GM12865 (cell line): ENCODE measurements around the gene PLXDC2.

Source experiments
- DNase-seq: peaks from one replicate; pipeline ENCODE4 v3.0.0; 2010; ENCODE audit warnings: low read depth
- H3K4me3 ChIP-seq: 2 replicates; pipeline ENCODE4 v1.5.1; 2011; ENCODE audit warnings: mild to moderate bottlenecking, low read depth, low read length, control low read depth
- TF ChIP-seq, protein P1 (sequence below): IDR thresholded peaks from 2 replicates; pipeline ENCODE4 v1.5.1; 2011; ENCODE audit warnings: low read length, control low read depth, low read depth, inconsistent platforms; ENCODE audit not compliant: insufficient read depth; ENCODE audit errors: missing control alignments

PLXDC2 gene

DNA sequence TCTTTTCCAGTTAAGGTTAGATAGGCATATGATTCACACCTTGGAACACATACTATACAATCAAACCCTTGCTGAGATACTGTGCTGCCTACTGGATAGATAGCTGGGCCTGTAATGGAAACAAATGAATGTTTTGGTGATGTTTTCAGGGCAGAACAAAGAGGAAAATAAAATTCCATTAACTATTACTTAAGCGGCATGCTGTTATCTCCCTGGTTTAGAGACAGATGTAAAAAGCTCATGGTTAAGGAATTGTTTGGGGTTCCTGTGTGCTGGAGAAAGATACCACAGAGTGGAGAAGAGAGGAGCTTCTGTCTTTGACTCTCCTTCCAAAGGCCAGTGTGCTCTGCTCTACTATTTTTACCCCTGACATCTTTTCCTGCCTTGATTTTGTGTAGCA lies 341.1 kb downstream of the PLXDC2 start:
- DNase-seq: no peak
- TF ChIP-seq, protein P1, sequence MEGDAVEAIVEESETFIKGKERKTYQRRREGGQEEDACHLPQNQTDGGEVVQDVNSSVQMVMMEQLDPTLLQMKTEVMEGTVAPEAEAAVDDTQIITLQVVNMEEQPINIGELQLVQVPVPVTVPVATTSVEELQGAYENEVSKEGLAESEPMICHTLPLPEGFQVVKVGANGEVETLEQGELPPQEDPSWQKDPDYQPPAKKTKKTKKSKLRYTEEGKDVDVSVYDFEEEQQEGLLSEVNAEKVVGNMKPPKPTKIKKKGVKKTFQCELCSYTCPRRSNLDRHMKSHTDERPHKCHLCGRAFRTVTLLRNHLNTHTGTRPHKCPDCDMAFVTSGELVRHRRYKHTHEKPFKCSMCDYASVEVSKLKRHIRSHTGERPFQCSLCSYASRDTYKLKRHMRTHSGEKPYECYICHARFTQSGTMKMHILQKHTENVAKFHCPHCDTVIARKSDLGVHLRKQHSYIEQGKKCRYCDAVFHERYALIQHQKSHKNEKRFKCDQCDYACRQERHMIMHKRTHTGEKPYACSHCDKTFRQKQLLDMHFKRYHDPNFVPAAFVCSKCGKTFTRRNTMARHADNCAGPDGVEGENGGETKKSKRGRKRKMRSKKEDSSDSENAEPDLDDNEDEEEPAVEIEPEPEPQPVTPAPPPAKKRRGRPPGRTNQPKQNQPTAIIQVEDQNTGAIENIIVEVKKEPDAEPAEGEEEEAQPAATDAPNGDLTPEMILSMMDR: no peak
- no peak overlapping the region for H3K4me3 ChIP-seq

DNA sequence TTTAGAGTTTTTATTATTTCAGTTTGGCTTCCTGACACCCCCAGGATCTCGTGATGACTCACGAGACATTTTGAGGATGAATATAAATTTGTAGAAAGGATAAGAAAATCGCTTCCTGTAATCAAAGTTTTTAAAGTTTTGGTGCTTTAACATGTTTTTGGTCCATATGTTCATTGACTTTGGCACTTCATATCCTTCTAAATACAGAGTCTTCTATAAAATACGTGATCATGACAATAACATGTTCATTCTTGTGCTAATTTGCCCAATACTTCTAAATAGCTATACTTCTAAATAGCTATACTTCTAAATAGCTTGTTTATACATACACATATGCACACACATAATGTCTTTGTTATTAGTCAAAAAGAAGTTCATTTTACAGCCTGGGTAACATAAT lies 341.9 kb downstream of the PLXDC2 start:
- TF ChIP-seq, protein P1: no peak
- no peak overlapping the region for H3K4me3 ChIP-seq
- DNase-seq: no peak

DNA sequence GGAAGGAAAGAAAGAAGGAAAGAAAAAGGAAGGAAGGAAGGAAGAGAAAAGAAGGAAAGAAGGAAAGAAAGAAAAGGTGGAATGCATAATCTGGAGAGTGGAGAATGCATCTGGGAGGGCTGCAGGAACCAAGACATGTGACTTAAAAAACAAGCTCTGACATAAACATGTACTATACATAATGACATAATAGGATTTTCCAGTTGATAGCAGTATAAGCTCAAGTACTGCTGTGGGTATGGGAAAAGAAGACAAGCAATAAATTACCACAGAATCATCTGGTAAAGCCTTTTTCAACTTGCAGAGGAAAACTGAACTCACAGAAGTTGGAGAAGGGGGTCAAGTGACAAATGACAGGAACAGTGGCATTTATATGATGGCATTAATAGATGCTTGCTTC lies 345.9 kb downstream of the PLXDC2 start:
- H3K4me3 ChIP-seq: no peak overlapping the region
- TF ChIP-seq, protein P1: no peak
- DNase-seq: no peak

DNA sequence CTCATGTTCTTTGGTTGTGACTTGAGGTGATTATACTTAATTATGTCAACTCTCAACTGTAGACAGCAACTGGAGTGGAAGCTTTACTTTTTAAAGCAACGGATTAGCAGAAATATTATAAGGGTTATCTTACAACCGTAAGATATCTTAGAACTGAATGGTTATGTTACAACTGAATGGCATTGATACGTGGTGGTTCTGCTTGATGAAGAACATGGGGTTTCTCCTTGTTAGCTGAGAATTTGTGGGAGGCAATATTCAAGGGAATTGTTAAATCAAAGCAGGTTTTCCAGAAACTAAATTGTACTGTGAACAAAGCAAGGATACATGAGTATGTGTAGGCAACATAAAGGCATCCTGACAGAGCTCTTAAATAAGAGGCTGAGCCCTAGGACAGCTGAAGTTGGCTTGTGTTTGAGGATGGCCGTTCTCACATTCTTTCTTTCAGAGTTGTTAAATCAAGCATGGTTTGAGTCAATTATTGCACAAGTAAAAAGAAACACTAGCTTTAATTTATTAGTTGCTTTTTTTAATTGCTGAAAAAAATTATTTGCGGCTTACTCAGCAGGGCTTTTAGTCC lies 350.0 kb downstream of the PLXDC2 start:
- DNase-seq: no peak
- H3K4me3 ChIP-seq: no peak overlapping the region
- TF ChIP-seq, protein P1: no peak

DNA sequence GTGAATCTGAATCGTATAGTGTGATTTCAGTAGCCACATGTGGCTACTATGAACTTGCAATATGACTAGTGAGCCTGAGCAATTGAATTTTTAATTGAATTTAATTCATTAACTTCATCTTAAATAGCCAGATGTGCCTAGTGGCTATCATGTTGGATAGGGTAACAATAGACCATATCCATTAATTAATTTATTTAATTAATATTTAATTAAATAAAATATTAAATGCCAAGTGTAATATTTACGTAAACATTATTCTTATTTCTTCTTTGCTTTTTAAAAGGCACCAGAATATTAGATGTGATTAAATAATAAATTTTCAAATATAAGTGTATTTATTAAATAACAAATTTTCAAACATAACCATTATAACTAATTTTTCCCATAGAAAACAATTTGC lies 354.4 kb downstream of the PLXDC2 start:
- TF ChIP-seq, protein P1: no peak
- DNase-seq: no peak
- H3K4me3 ChIP-seq: no peak overlapping the region

DNA sequence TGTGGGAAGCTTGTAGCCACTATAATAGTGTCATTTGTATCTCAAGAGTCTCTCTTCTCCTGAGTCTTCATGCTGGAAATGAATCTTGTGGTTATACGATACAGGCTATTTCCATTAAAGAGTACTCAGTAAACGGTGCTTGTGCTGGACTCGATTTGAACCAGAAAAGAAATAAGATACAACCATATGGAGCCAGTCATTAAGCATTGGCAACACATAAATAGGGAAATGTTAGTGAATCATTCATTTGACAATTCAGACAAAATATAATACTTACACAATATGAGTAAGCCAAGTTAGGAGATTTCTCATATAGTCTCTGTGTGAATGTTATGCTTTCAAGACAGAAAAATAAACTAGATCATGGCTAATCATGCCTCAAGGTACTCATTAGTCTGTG lies 356.8 kb downstream of the PLXDC2 start:
- TF ChIP-seq, protein P1: no peak
- H3K4me3 ChIP-seq: no peak overlapping the region
- no peak for DNase-seq

DNA sequence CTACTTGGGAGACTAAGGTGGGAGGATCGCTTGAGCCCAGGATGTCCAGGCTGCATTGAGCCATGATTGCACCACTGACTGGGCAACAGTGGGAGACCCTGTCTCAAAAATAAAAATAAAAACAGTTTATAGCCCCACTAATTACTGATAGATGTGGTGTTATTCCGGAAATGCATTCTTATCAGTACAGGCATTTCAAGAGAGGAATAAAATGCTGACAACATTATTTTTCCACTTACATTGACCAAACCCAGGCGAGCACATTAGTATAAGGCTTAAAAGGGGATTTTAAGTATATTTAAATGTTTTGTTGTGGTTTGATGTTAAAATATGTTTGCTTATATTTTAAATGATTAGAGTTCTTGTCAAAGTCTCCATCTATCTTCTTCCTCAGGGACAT lies 359.5 kb downstream of the PLXDC2 start:
- H3K4me3 ChIP-seq: no peak overlapping the region
- no peak for DNase-seq
- TF ChIP-seq, protein P1: no peak
